HFF-Myc (cell line): Measurements from ENCODE around the gene TYSND1.
"Not testable (repeated sequence)": the region's sequence is repeated elsewhere in the genome, so short reads cannot be mapped to it uniquely, and the experiment has no call there.

Experiments
- DNase-seq: peaks from one replicate; pipeline ENCODE4 v3.0.0-alpha.2; 2011; ENCODE audit warnings: low read depth; ENCODE audit errors: extremely low read depth
- H3K4me3 ChIP-seq: replicated peaks from 2 replicates; pipeline ENCODE4 v1.5.1; 2011; ENCODE audit warnings: low read depth, mild to moderate bottlenecking, control low read depth, low read length
- TF ChIP-seq, protein P1 (sequence below): IDR thresholded peaks from 2 replicates; pipeline ENCODE4 v1.5.1; 2012; ENCODE audit warnings: mild to moderate bottlenecking, low read depth, low read length, control low read depth; ENCODE audit errors: missing control alignments

Gene TYSND1

DNA sequence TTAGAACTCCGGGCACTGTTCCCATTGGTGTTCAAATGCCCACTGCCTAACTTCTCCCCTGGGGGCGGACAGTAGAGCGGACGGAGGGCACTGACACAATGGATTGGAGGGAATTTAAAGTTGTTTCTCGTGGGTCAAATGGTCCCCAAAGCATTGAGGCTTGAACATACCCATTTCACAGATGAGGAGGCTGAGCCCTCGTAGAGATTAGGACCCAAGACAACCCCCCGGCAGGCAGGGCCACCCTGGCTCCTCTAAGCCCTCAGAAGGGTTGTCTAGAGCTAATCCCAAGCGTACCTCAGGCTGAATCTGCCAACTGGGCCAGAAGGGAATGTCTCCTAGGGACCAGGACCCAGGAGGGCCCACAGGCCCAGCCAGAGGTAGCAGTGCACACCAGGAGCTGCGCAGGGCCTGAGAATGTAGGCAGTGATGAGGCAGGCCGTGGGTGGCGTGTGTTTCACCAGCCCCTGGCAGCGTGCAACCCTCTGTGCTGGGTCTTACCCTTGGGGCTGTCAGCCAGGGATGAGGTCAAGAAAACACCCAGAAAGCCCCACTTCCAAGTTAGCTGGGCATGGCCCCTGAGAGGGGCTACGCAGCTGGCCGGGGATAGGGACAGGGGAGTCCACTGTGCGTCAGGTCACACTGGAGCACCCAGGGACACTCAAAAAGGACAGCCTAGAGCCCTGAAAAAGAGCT, 19.7 kb downstream of the TYSND1 start:
- DNase-seq: no peak
- TF ChIP-seq, protein P1, sequence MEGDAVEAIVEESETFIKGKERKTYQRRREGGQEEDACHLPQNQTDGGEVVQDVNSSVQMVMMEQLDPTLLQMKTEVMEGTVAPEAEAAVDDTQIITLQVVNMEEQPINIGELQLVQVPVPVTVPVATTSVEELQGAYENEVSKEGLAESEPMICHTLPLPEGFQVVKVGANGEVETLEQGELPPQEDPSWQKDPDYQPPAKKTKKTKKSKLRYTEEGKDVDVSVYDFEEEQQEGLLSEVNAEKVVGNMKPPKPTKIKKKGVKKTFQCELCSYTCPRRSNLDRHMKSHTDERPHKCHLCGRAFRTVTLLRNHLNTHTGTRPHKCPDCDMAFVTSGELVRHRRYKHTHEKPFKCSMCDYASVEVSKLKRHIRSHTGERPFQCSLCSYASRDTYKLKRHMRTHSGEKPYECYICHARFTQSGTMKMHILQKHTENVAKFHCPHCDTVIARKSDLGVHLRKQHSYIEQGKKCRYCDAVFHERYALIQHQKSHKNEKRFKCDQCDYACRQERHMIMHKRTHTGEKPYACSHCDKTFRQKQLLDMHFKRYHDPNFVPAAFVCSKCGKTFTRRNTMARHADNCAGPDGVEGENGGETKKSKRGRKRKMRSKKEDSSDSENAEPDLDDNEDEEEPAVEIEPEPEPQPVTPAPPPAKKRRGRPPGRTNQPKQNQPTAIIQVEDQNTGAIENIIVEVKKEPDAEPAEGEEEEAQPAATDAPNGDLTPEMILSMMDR: no peak

DNA sequence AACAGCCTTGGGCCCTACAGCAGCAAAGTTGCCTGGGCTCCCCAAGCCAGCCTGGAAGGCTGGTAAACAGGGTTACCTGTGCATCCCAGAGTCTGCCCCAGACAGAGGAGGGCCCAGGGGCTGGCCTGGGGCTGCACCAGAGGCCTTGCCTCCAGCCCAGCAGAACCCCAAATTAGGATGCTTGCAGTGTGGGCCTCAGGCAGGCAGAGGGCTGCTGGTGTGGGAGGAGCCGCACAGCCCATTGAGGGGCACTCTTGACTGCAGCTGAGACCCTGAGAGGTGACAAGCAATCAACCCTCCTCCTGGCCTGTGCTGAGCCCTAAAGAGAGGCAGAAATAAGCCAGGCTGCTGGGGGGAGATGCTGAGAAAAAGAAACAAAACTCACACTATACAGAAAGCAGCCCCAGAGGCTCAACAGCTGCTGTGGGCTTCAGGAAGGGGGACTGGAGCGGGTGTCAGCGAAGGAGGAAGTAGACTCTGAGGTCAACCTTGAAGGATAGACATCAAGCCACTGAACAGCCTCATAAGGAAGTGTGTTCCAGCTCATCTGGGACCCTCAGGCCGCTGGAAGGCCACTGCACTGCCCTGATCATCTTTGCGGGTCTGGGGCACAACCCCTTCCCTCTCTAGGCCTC, 20.5 kb downstream of the TYSND1 start:
- no peak for DNase-seq
- TF ChIP-seq, protein P1: no peak
- no peak overlapping the region for H3K4me3 ChIP-seq

More for the DNA sequence above, 19.7 kb downstream of the TYSND1 start:
- no peak overlapping the region for H3K4me3 ChIP-seq

DNA sequence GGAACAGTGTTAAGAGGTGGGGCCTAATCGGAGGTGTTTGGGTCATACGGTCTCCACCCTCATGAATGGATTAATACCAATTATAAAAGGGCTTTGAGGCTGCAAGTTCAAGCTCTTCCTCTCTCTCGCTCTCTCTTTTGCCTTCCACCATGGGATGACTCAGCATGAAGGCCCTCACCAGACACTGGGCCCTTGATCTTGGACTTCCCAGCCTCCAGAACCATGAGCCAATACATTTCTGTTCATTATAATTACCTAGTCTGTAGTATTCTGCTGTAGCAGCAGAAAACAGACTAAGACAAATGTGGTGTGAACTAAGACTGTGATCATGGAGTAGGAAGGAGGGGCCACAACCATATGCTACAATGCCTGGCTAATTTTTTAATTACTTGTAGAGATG, 21.6 kb downstream of the TYSND1 start:
- TF ChIP-seq, protein P1: no peak
- DNase-seq: no peak
- H3K4me3 ChIP-seq: no peak overlapping the region

DNA sequence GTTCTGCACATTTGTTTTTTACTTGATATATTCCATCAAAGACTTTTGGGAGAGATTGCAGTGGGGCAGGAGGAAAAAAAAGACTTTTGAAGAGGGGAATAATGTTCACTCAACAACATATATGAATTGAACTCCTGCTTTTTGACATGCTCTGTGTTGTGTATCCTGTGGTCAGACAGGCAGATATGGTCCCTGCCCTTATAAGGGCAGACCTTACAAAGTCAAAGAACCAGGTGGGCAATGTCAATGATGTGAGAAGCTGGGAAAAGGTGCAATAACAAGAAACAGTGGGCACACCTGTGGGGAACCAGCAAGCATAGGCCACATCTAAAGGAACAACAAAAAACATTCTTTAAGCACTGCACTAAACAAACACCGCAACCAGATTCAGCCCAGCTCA, 22.1 kb downstream of the TYSND1 start:
- no peak for DNase-seq
- no peak overlapping the region for H3K4me3 ChIP-seq
- TF ChIP-seq, protein P1: no peak

DNA sequence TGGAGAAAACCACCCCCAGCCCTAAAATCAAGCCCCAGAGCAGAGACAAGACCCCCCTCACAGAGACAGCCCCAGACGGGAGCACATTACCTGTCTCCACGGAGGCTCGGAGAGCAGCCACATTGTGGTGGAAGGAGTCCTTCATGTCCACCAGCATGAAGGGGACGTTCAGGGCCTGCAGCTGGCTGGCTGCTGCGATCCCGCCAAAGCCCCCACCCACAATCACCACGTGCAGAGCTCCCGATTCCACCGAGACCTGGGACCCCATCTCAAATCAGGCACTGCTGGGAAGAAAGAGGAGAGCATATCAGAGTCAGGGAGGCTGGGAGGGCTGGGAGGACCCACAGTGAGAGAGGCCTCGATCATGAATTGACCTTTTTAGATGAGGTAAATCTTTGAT, 22.7 kb downstream of the TYSND1 start:
- TF ChIP-seq, protein P1: no peak
- H3K4me3 ChIP-seq: no peak overlapping the region
- DNase-seq: no peak

DNA sequence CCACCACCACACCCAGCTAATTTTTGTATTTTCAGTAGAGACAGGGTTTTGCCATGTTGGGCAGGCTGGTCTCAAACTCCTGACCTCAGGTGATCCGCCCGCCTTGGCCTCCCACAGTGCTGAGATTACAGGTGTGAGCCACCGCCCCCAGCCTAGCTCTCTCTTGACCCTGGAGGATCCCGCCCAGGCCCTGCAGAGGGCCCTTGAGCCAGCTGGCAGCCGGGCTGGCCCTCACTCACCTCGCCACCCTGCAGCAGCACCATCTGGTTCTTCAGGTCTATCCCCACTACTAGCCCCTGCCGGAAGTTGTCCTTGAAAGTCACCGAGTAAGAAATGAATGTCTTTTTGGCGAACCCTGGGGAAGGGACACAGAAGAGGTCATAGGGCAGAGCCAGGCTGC, 23.3 kb downstream of the TYSND1 start:
- H3K4me3 ChIP-seq, DNase-seq: not testable (repeated sequence)

DNA sequence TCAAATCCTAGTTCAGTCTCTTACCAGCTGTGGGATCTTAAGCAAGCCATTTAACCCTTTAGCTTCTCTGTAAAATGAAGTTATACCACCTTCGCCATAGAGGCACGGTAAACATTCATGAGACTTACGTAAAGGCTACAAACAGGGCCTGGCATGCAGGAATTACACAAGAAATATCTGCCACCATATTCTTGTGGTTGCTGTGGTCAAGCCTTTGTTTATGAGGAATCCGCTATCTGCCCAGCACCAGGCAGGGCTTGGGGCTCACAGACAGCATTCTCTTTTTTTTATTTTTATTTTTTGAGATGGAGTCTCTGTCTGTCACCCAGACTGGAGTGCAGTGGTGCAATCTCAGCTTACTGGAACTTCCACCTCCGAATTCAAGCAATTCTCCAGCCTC, 23.8 kb downstream of the TYSND1 start:
- H3K4me3 ChIP-seq: no peak overlapping the region
- DNase-seq: no peak
- TF ChIP-seq, protein P1: no peak
